Endothelial cell of umbilical vein (primary cell): ENCODE measurements around the gene FRMD5. TPM values are rescaled to one million over a fixed set of nuclear protein-coding genes. Genes with fewer than 3 reads are reported as not detected.

ENCODE experiments used
- BruUV-seq: library from RNA; stranded (reverse); fragments of 400-500 nt; replicated peaks from 2 replicates; lab custom pipeline; 2021; lab: Mats Ljungman, UMichigan
- CTCF ChIA-PET: fragments of 300-600, 350-600 bp; sonication (Branson Sonifier 250); formaldehyde crosslinking; loops from one replicate; lab custom pipeline; 2021; ENCODE audit warnings: antibody characterized with exemption, inconsistent platforms; lab: Charles Lee
- POLR2A ChIA-PET: fragments of 300-600, 350-600 bp; sonication (Branson Sonifier 250); formaldehyde crosslinking; loops from one replicate; lab custom pipeline; 2021; ENCODE audit warnings: antibody characterized with exemption, inconsistent platforms; lab: Charles Lee
- DNase-seq: peaks from one replicate; pipeline ENCODE4 v3.0.0-alpha.2; 2011; ENCODE audit warnings: low read depth, low spot score
- FAIRE-seq: peaks from 2 replicates; lab custom pipeline; 2011; peaks lifted over from hg19 to GRCh38; lab: Jason Lieb, UNC
- H2AFZ ChIP-seq: 2 replicates; pipeline ENCODE4 v1.6.0; 2012; ENCODE audit warnings: low read depth, low read length, control low read depth, inconsistent platforms
- H3K27ac ChIP-seq: 2 replicates; pipeline ENCODE4 v1.5.1; 2011; ENCODE audit warnings: low read depth, mild to moderate bottlenecking, control low read depth, low read length, moderate library complexity; ENCODE audit not compliant: insufficient read depth
- H3K27me3 ChIP-seq, 2 experiments: 2 replicates each; pipeline versions ENCODE4 v1.6.0 to v1.6.1; 2011; ENCODE audit warnings: low read length in 2 of 2, mixed read lengths in 1 of 2; ENCODE audit not compliant: control insufficient read depth in 2 of 2, insufficient read depth in 2 of 2
- H3K36me3 ChIP-seq, 2 experiments: 2 replicates in 1 of 2; 3 replicates in 1 of 2; pipeline ENCODE4 v1.5.1; 2011; ENCODE audit warnings: low read length in 2 of 2, mild to moderate bottlenecking in 1 of 2, moderate library complexity in 1 of 2; ENCODE audit not compliant: control insufficient read depth in 2 of 2, insufficient read depth in 2 of 2; ENCODE audit errors: extremely low read depth in 1 of 2
- H3K4me1 ChIP-seq: 3 replicates; pipeline ENCODE4 v1.5.1; 2011; ENCODE audit warnings: mild to moderate bottlenecking, low read length; ENCODE audit not compliant: control insufficient read depth, insufficient read depth; ENCODE audit errors: extremely low read depth
- H3K4me2 ChIP-seq: 2 replicates; pipeline ENCODE4 v1.6.1; 2011; ENCODE audit warnings: low read length, control low read depth, mixed read lengths; ENCODE audit not compliant: insufficient read depth
- H3K4me3 ChIP-seq, 3 experiments: fragments of 200-600 bp in 1 of 3; sonication (generic), shearing (Covaris generic) in 1 of 3; replicated peaks in 1 of 3; 2 replicates each; pipeline ENCODE4 v1.5.1; 2011 to 2016; ENCODE audit warnings: control low read depth in 3 of 3, low read length in 3 of 3, mild to moderate bottlenecking in 2 of 3, inconsistent platforms in 1 of 3, low read depth in 1 of 3, moderate library complexity in 1 of 3; ENCODE audit not compliant: insufficient read depth in 1 of 3
- H3K79me2 ChIP-seq: 2 replicates; pipeline ENCODE4 v1.6.0; 2012; ENCODE audit warnings: low read length, inconsistent platforms; ENCODE audit not compliant: control insufficient read depth, insufficient read depth
- H3K9ac ChIP-seq: replicated peaks from 2 replicates; pipeline ENCODE3; 2011; ENCODE audit warnings: low read length, control low read depth; ENCODE audit not compliant: insufficient read depth; ENCODE audit errors: extremely low read depth
- H3K9me1 ChIP-seq: replicated peaks from 3 replicates; pipeline ENCODE4 v1.6.0; 2011; ENCODE audit warnings: mild to moderate bottlenecking, low read length; ENCODE audit not compliant: control insufficient read depth, insufficient read depth; ENCODE audit errors: extremely low read depth
- H3K9me3 ChIP-seq: replicated peaks from 2 replicates; pipeline ENCODE4 v1.5.1; 2012; ENCODE audit warnings: low read length, inconsistent platforms; ENCODE audit not compliant: control insufficient read depth, insufficient read depth
- H4K20me1 ChIP-seq: replicated peaks from 2 replicates; pipeline ENCODE3; 2011; ENCODE audit warnings: mild to moderate bottlenecking, low read length; ENCODE audit not compliant: control insufficient read depth, insufficient read depth; ENCODE audit errors: extremely low read depth
- CTCF ChIP-seq, 2 donors: IDR thresholded peaks; 1 replicate in 1 of 2; 2 replicates in 1 of 2; pipeline ENCODE4 v1.5.1; 2011; ENCODE audit warnings: low read length in 2 of 2, mild to moderate bottlenecking in 2 of 2, moderate library complexity in 2 of 2, control low read depth in 1 of 2, inconsistent platforms in 1 of 2, low read depth in 1 of 2; ENCODE audit not compliant: insufficient read depth in 1 of 2; ENCODE audit errors: extremely low read depth in 1 of 2
- EZH2 ChIP-seq: IDR thresholded peaks from 2 replicates; pipeline ENCODE4 v1.6.1; 2012; ENCODE audit warnings: borderline replicate concordance, low read depth, mild to moderate bottlenecking, moderate library complexity, low read length, inconsistent platforms; ENCODE audit not compliant: severe bottlenecking
- FOS ChIP-seq: IDR thresholded peaks from 2 replicates; pipeline ENCODE4 v1.6.1; 2011; ENCODE audit warnings: mild to moderate bottlenecking, low read length, moderate library complexity, borderline replicate concordance; ENCODE audit not compliant: insufficient read depth
- GATA2 ChIP-seq: IDR thresholded peaks from 2 replicates; pipeline ENCODE4 v1.7.0; 2011; ENCODE audit warnings: low read depth, mild to moderate bottlenecking, moderate library complexity, mixed read lengths, low read length; ENCODE audit not compliant: insufficient read length, insufficient read depth
- JUN ChIP-seq: IDR thresholded peaks from 2 replicates; pipeline ENCODE4 v1.6.1; 2011; ENCODE audit warnings: borderline replicate concordance, low read depth; ENCODE audit not compliant: insufficient read length, insufficient read depth
- MAX ChIP-seq: IDR thresholded peaks from 2 replicates; pipeline ENCODE4 v1.6.1; 2011; ENCODE audit not compliant: insufficient read depth, insufficient read length
- MYC ChIP-seq: IDR thresholded peaks from one replicate; pipeline ENCODE4 v1.6.1; 2011; ENCODE audit warnings: mild to moderate bottlenecking, low read depth, low read length
- POLR2A ChIP-seq: IDR thresholded peaks from 2 replicates; pipeline ENCODE4 v1.6.1; 2012; ENCODE audit warnings: low read depth, mild to moderate bottlenecking, control low read depth, low read length
- POLR2AphosphoS5 ChIP-seq: IDR thresholded peaks from 2 replicates; pipeline ENCODE4 v1.6.1; 2012; ENCODE audit warnings: low read depth, mild to moderate bottlenecking, control low read depth, low read length, moderate library complexity; ENCODE audit not compliant: insufficient read depth
- dilution Hi-C: fragments of 300-500 bp; cut with MboI; formaldehyde crosslinking; loops from one replicate; pipeline ENCODE4 v1.15.0; 2019; ENCODE audit warnings: low sequenced_read_pairs; ENCODE audit not compliant: extremely low pct_ligation_motif_present
- intact Hi-C: fragments of 100-400 bp; cut with micrococcal nuclease; formaldehyde crosslinking; loops from one replicate; pipeline ENCODE4 v1.10.0; 2022
- polyA plus RNA-seq, 4 experiments: library from polyadenylated mRNA; depleted of rRNA in 3 of 4; stranded (reverse) in 3 of 4; unstranded in 1 of 4; fragments of >200 nt; gene quantifications; 2 replicates each; pipeline versions ENCODE4 v1.2.1 to v1.2.3, GENCODE V29; 2011 to 2012; ENCODE audit warnings: missing spikeins in 1 of 4
- total RNA-seq: library from RNA; stranded (reverse); gene quantifications from 2 replicates; pipeline ENCODE4 v1.2.3, GENCODE V29; 2021

The FRMD5 gene
- total and polyA plus RNA-seq, 2 donors (not counting 3 experiments of a cell fraction or from before 2014, with no cell fraction given): 16.7 to 20.2 TPM

DNA sequence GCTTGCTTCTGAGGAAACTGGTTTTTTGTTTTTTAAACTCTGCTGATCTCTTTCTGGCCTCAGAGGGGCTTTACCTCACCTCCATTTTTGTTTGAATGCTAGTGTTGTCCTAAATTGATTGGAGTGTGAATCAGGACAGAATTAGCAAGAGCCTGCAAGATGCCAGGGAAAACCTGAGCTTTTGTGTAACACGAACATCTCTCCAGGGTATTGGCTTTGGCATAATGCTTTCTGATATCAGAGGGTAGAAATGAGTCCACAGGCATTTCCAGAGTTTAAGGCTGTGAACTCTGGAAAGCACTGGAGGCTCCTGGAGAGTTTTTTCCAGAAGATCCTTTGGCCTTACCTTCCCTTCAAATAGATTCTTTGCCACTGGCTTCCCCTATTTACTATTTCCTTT lies 281.1 kb downstream of the FRMD5 start:
- intact Hi-C loops (loop anchor here (1.0 to 10.0 kb wide), 3 partner anchors 116 to 373 kb away; partner anchors contain the start of genes FRMD5 and GOLM2), dilution Hi-C loops (no loop called here)
- CTCF ChIA-PET: interaction anchor here (0.6 to 2.1 kb wide), 9 partner anchors 10 to 587 kb away, joined by 3 to 20 read pairs (median 5); partner anchors contain the start of gene FRMD5

More for the DNA sequence above, 281.1 kb downstream of the FRMD5 start:
- peaks cover 38% of the 10 kb centered on the region for H3K4me1 ChIP-seq
- no peaks in the 10 kb centered on the region for H3K9me3 ChIP-seq
- no TSS peak for BruUV-seq
- peaks cover 0 to 5% of the 10 kb centered on the region in 2 experiments for H3K36me3 ChIP-seq
- H3K27ac ChIP-seq: peak overlapping the region; percentile 89
- H3K79me2 ChIP-seq: no peaks in the 10 kb centered on the region
- no peaks in the 10 kb centered on the region for H4K20me1 ChIP-seq
- FAIRE-seq (peak; percentile 28), DNase-seq (no peak)
- TF ChIP-seq FOS: no peak
- TF ChIP-seq MAX: no peak
- TF ChIP-seq GATA2: no peak
- no peak for TF ChIP-seq POLR2AphosphoS5
- TF ChIP-seq POLR2A: no peak
- no peak for TF ChIP-seq EZH2
- no peak for TF ChIP-seq JUN
- TF ChIP-seq CTCF (IDR thresholded peaks at IDR 0.05; ENCODE audit: extremely low read depth in 1 of 2, insufficient read depth in 1 of 2, low read depth in 1 of 2, low read length in 2 of 2): no peak
- TF ChIP-seq MYC: no peak
- peak overlapping the region; percentile 52 for H3K9ac ChIP-seq
- no peaks in the 10 kb centered on the region for H3K27me3 ChIP-seq
- H2AFZ ChIP-seq: peak overlapping the region; percentile 4
- peak overlapping the region; percentile 57 for H3K4me2 ChIP-seq
- H3K4me3 ChIP-seq: no peak overlapping the region
- no peaks in the 10 kb centered on the region for H3K9me1 ChIP-seq
- POLR2A ChIA-PET: no interaction called here
